K562 (cell line): ENCODE data around the gene CRIM1. TPM values are rescaled to one million over a fixed set of nuclear protein-coding genes. Genes with fewer than 3 reads are reported as not detected.

ENCODE experiments used
- ATAC-seq: fragments of 200-7000 bp; cut with Tn5 transposase; 3 replicates; pipeline ENCODE4 v1.9.1; 2020; ENCODE audit warnings: moderate library complexity
- BruUV-seq: library from RNA; stranded (reverse); fragments of 400-500 nt; replicated peaks from 2 replicates; lab custom pipeline; 2021; lab: Mats Ljungman, UMichigan
- CTCF ChIA-PET: fragments of 300-600 bp; formaldehyde crosslinking; extraction: SDS; loops from one replicate; lab custom pipeline; 2021; ENCODE audit warnings: low intra/inter-chr PET ratio; lab: Yijun Ruan, JAX
- POLR2A ChIA-PET: fragments of 300-600, 350-650 bp; sonication (Branson Sonifier 250); formaldehyde crosslinking; extraction: SDS; loops from one replicate; lab custom pipeline; 2021; ENCODE audit warnings: antibody characterized with exemption, inconsistent platforms; lab: Yijun Ruan, JAX
- DNase-seq, 4 experiments: peaks; one replicate each; pipeline versions ENCODE4 v3.0.0 to v3.0.0-alpha.2; 2011 to 2018; ENCODE audit warnings: low spot score in 3 of 4, mixed read lengths in 3 of 4; ENCODE audit errors: extremely low read depth in 1 of 4
- FAIRE-seq: peaks from 2 replicates; lab custom pipeline; 2011; peaks lifted over from hg19 to GRCh38; lab: Jason Lieb, UNC
- H2AFZ ChIP-seq: 2 replicates; pipeline ENCODE4 v1.6.0; 2011; ENCODE audit warnings: low read depth, low read length, control low read depth, inconsistent platforms
- H3K27ac ChIP-seq: fragments of 200-600 bp; 3 replicates; pipeline ENCODE4 v1.8.0; 2011; ENCODE audit warnings: low read depth, mild to moderate bottlenecking, control low read depth, inconsistent platforms, low read length, moderate library complexity, mixed read lengths; ENCODE audit errors: extremely low read depth
- H3K27me3 ChIP-seq, 2 experiments: fragments of 300-600 bp in 1 of 2; 2 replicates in 1 of 2; 3 replicates in 1 of 2; pipeline versions ENCODE4 v1.6.0 to v1.8.0; 2011; ENCODE audit warnings: inconsistent platforms in 2 of 2, low read length in 2 of 2, mild to moderate bottlenecking in 1 of 2, mixed read lengths in 1 of 2, moderate library complexity in 1 of 2; ENCODE audit not compliant: control insufficient read depth in 2 of 2, insufficient read depth in 2 of 2
- H3K36me3 ChIP-seq: fragments of 300-600 bp; 3 replicates; pipeline ENCODE4 v1.8.0; 2011; ENCODE audit warnings: mild to moderate bottlenecking, low read length, inconsistent platforms; ENCODE audit not compliant: control insufficient read depth, insufficient read depth
- H3K4me1 ChIP-seq, 2 experiments: fragments of 200-600 bp in 1 of 2; replicated peaks in 1 of 2; 2 replicates in 1 of 2; 3 replicates in 1 of 2; pipeline versions ENCODE4 v1.5.1 to v1.8.0; 2011; ENCODE audit warnings: inconsistent platforms in 2 of 2, low read length in 2 of 2, mild to moderate bottlenecking in 1 of 2, mixed read lengths in 1 of 2, moderate library complexity in 1 of 2; ENCODE audit not compliant: control insufficient read depth in 2 of 2, insufficient read depth in 2 of 2
- H3K4me2 ChIP-seq: 2 replicates; pipeline ENCODE4 v1.6.1; 2011; ENCODE audit warnings: low read length, control low read depth, inconsistent platforms, mixed read lengths; ENCODE audit not compliant: insufficient read depth
- H3K4me3 ChIP-seq: fragments of 200-600 bp; sonication (generic), shearing (Covaris generic); 2 replicates; pipeline ENCODE4 v1.5.1; 2016; ENCODE audit warnings: control low read depth, inconsistent platforms
- H3K79me2 ChIP-seq: fragments of 200-600 bp; 3 replicates; pipeline ENCODE4 v1.8.0; 2011; ENCODE audit warnings: low read length, inconsistent platforms; ENCODE audit not compliant: control insufficient read depth, insufficient read depth
- H3K9ac ChIP-seq, 2 experiments: 2 replicates each; pipeline versions ENCODE4 v1.6.0 to v1.6.1; 2011; ENCODE audit warnings: low read depth in 2 of 2, low read length in 2 of 2, control low read depth in 1 of 2, inconsistent platforms in 1 of 2, mild to moderate bottlenecking in 1 of 2, mixed read lengths in 1 of 2; ENCODE audit not compliant: insufficient read depth in 1 of 2
- H3K9me1 ChIP-seq: one replicate; pipeline ENCODE4 v1.6.0; 2011; ENCODE audit warnings: inconsistent platforms, mild to moderate bottlenecking, low read length, moderate library complexity; ENCODE audit not compliant: control insufficient read depth, insufficient read depth
- H3K9me3 ChIP-seq: replicated peaks from 2 replicates; pipeline ENCODE4 v1.5.1; 2011; ENCODE audit warnings: low read depth, low read length, inconsistent platforms; ENCODE audit not compliant: control insufficient read depth, insufficient read depth
- H4K20me1 ChIP-seq: replicated peaks from 2 replicates; pipeline ENCODE4 v1.6.1; 2011; ENCODE audit warnings: low read length, inconsistent platforms, mixed read lengths; ENCODE audit not compliant: control insufficient read depth, insufficient read depth
- CCAR2 ChIP-seq: fragments of 200-400 bp; formaldehyde crosslinking; IDR thresholded peaks from 2 replicates; pipeline ENCODE4 v1.6.1; 2017; ENCODE audit warnings: mild to moderate bottlenecking, low read depth, low read length
- CREBBP ChIP-seq: IDR thresholded peaks from one replicate; pipeline ENCODE4 v1.6.1; 2012; ENCODE audit warnings: low read depth, mild to moderate bottlenecking, control low read depth, inconsistent platforms, low read length
- E2F3 ChIP-seq: fragments of 250-450 bp; sonication (Bioruptor Pico); IDR thresholded peaks from 2 replicates; pipeline ENCODE4 v1.4.0; 2020; ENCODE audit warnings: mild to moderate bottlenecking
- EHMT2 ChIP-seq: fragments of 450-650 bp; IDR thresholded peaks from 2 replicates; pipeline ENCODE4 v1.6.1; 2018; ENCODE audit warnings: antibody characterized with exemption
- HDAC3 ChIP-seq: fragments of 450-650 bp; IDR thresholded peaks from 2 replicates; pipeline ENCODE4 v1.6.1; 2018; ENCODE audit warnings: borderline replicate concordance, mild to moderate bottlenecking, moderate library complexity; ENCODE audit not compliant: partially characterized antibody
- HNRNPUL1 ChIP-seq: fragments of 200-400 bp; formaldehyde crosslinking; IDR thresholded peaks from 2 replicates; pipeline ENCODE4 v1.6.1; 2017; ENCODE audit warnings: low read length
- KDM2B ChIP-seq: fragments of 250-450 bp; sonication (Bioruptor Pico); IDR thresholded peaks from 2 replicates; pipeline ENCODE4 v1.8.0; 2021; ENCODE audit warnings: mild to moderate bottlenecking, moderate library complexity
- KLF13 ChIP-seq: fragments of 450-650 bp; IDR thresholded peaks from 2 replicates; pipeline ENCODE4 v1.6.1; 2016; ENCODE audit warnings: missing genetic modification characterization, low read depth, mild to moderate bottlenecking, missing compliant biosample characterization, moderate library complexity, borderline replicate concordance
- PPARD ChIP-seq: fragments of 250-450 bp; sonication (Bioruptor Pico); IDR thresholded peaks from 2 replicates; pipeline ENCODE4 v1.8.0; 2022; ENCODE audit warnings: inconsistent platforms, mild to moderate bottlenecking, moderate library complexity
- RAD51 ChIP-seq: fragments of 450-650 bp; IDR thresholded peaks from 2 replicates; pipeline ENCODE4 v1.7.1; 2016; ENCODE audit warnings: low read depth, mild to moderate bottlenecking, borderline replicate concordance
- SLC30A9 ChIP-seq: fragments of 250-450 bp; sonication (Bioruptor Pico); IDR thresholded peaks from 2 replicates; pipeline ENCODE4 v1.8.0; 2022; ENCODE audit warnings: mild to moderate bottlenecking, moderate library complexity
- ZBED1 ChIP-seq: IDR thresholded peaks from 2 replicates; pipeline ENCODE4 v1.6.1; 2014
- ZC3H11A ChIP-seq: IDR thresholded peaks from 2 replicates; pipeline ENCODE4 v1.6.1; 2012; ENCODE audit warnings: low read depth, low read length, improper control_type of control experiment
- ZNF507 ChIP-seq: conservative IDR thresholded peaks from 2 replicates; pipeline ENCODE4 v1.6.1; 2017; ENCODE audit warnings: missing genetic modification characterization, missing compliant biosample characterization
- ZNF695 ChIP-seq: fragments of 450-650 bp; formaldehyde crosslinking; IDR thresholded peaks from 2 replicates; pipeline ENCODE4 v1.4.0; 2020; ENCODE audit warnings: mild to moderate bottlenecking, moderate library complexity
- WGBS: fragments of 100-300 bp; shearing (Covaris generic); methylation state at CpG from one replicate; pipeline ENCODE4 v1.1.6; 2016; ENCODE audit warnings: low coverage, mixed read lengths; ENCODE audit not compliant: insufficient coverage; ENCODE audit errors: missing lambda C conversion rate; 5-methylcytosine and 5-hydroxymethylcytosine counted together
- in situ Hi-C: fragments of 300-500 bp; cut with MboI; formaldehyde crosslinking; loops from 4 replicates; pipeline ENCODE4 v1.15.0; 2018; ENCODE audit warnings: inconsistent platforms, mixed read lengths
- intact Hi-C: fragments of 100-400 bp; cut with micrococcal nuclease; formaldehyde crosslinking; loops from 2 replicates; pipeline ENCODE4 v1.14.2; 2022
- polyA plus RNA-seq, 8 experiments: library from polyadenylated mRNA; depleted of rRNA in 4 of 8; stranded (reverse) in 5 of 8; unstranded in 3 of 8; fragments of >200 nt; fragmentation: Nextera tagmentation in 2 of 8; fragmentation: Illumina TruSeq in 1 of 8; extraction: Ambion mirVana in 2 of 8; extraction: Trizol in 1 of 8; gene quantifications; 2 replicates each; pipeline versions ENCODE4 v1.2.1 to v1.2.3, GENCODE V29; 2011 to 2014; ENCODE audit warnings: inconsistent platforms in 1 of 8, missing spikeins in 1 of 8
- total RNA-seq, 7 experiments: library from RNA; depleted of rRNA in 6 of 7; stranded (reverse); fragments of >200 nt in 6 of 7; fragmentation: Illumina TruSeq in 2 of 7; extraction: Trizol in 2 of 7; gene quantifications; 2 replicates each; pipeline versions ENCODE4 v1.2.1 to v1.2.3, GENCODE V29; 2011 to 2021; ENCODE audit warnings: low replicate concordance in 1 of 7

The CRIM1 gene
- total and polyA plus RNA-seq, 9 of the 15 experiments (the other 6 are each of a cell fraction or from before 2014, with no cell fraction given) = 0.01 to 0.36 (median 0.06) TPM; not detected in 1

- Histone ChIP-seq H3K27ac (no peak overlapping the region), H3K9me1 (no peaks in the 10 kb centered on the region), H3K9ac (no peak overlapping the region), H4K20me1 (no peaks in the 10 kb centered on the region), H3K4me3 (no peak overlapping the region), H3K27me3 (no peaks in the 10 kb centered on the region), H3K4me1 (no peaks in the 10 kb centered on the region; a peak in 1 of 5 replicates), H3K36me3 (peaks cover 15% of the 10 kb centered on the region), H2AFZ (no peak overlapping the region), H3K4me2 (no peak overlapping the region), H3K79me2 (no peaks in the 10 kb centered on the region), H3K9me3 (no peaks in the 10 kb centered on the region)
- FAIRE-seq = no peak
- POLR2A ChIA-PET = no interaction called here
- intact Hi-C loops (no loop called here), in situ Hi-C loops (no loop called here)
- CTCF ChIA-PET = no interaction called here
- no TSS peak for BruUV-seq
- no peak for TF ChIP-seq PPARD (CRISPR knock-in tag)
- no peak for TF ChIP-seq ZC3H11A
- TF ChIP-seq KLF13 (tag) = no peak
- no peak for TF ChIP-seq CCAR2
- TF ChIP-seq HDAC3 = no peak
- TF ChIP-seq E2F3 = no peak
- TF ChIP-seq ZBED1 = no peak
- TF ChIP-seq HNRNPUL1 = no peak
- no peak for TF ChIP-seq KDM2B
- TF ChIP-seq ZNF695 = no peak
- no peak for TF ChIP-seq ZNF507
- no peak for TF ChIP-seq RAD51
- no peak for TF ChIP-seq EHMT2
- TF ChIP-seq SLC30A9 (CRISPR knock-in tag) = no peak
- no peak for TF ChIP-seq CREBBP
- no peak for DNase-seq
- ATAC-seq = no peak
- 86% methylated on average over 4 of the region's 6 CpGs for WGBS
Measured at GRCh38 chr2:36567711-36568408, 212.3 kb downstream of the CRIM1 start.
